ENCODE measurements around the gene VSTM2L. TPM values are rescaled to one million over a fixed set of nuclear protein-coding genes. Genes with fewer than 3 reads are reported as not detected.

VSTM2L gene
- polyA plus RNA-seq, 4 donors = 1.5 to 3.0 (median 2.1) TPM

DNA sequence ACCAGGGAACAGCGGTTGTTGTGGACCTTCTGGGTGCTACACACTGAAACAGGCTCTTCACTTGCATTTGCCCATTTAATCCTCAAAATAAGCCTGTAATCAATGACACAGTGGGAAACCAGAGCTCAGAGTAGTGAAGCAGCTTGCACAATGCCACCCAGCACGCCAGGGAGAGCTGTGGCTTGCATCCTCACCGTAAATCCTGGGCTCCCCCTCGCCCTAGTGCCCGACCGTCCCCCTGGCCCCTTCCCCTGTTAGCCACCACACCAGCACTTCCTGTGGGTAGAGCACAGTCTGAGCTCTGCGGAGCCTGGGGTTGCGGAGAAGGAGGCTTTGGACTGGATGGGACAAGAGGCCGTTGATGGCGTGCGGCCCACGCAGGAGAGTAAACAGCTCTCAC, 14.5 kb downstream of the VSTM2L start:
- DNase-seq (ENCODE audit: low read depth in 4 of 4, low spot score in 3 of 4) = no peak

- no peak for DNase-seq (ENCODE audit: low read depth in 4 of 4, low spot score in 3 of 4)
Measured at GRCh38 chr20:37918035-37918434, 15.1 kb downstream of the VSTM2L start.

DNA sequence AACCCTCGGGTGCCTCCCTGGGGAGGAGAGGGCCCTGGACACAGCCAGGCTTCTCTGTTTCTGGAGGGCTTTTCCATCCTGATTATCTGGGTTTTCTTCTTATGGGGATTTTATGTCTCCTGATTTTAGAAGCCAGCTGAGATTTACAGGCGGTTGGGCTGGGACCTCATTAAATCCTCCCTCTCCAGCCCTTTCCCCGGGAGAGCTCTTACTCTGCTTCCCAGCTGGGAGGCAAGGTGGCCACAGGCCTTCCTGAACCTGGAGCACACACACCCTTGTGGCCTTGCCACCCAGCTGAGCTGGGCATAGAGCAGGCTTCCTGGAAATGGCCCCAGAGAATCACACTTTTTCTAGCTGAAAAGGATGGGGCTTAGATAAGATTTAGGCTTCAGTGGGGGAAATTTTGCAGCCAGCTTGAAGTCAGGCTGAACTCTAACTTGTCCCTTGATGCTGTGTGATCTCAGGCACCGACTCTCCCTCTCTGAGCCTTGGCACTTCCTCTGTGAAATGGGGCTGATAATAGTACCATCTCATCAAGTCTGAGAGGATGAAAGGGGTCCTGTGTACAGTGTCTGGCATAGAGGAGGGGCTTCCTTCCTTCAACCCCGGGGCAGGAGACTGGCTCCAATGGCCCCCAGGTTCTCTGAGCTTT, 16.6 kb downstream of the VSTM2L start:
- no peak for DNase-seq (ENCODE audit: low read depth in 4 of 4, low spot score in 3 of 4)

GRCh38 chr20:37920270-37920669, 17.3 kb downstream of the VSTM2L start:
- no peak for DNase-seq (ENCODE audit: low read depth in 4 of 4, low spot score in 3 of 4)

- DNase-seq (ENCODE audit: low read depth in 4 of 4, low spot score in 3 of 4) = no peak
Measured at GRCh38 chr20:37920679-37921322, 17.9 kb downstream of the VSTM2L start.

DNA sequence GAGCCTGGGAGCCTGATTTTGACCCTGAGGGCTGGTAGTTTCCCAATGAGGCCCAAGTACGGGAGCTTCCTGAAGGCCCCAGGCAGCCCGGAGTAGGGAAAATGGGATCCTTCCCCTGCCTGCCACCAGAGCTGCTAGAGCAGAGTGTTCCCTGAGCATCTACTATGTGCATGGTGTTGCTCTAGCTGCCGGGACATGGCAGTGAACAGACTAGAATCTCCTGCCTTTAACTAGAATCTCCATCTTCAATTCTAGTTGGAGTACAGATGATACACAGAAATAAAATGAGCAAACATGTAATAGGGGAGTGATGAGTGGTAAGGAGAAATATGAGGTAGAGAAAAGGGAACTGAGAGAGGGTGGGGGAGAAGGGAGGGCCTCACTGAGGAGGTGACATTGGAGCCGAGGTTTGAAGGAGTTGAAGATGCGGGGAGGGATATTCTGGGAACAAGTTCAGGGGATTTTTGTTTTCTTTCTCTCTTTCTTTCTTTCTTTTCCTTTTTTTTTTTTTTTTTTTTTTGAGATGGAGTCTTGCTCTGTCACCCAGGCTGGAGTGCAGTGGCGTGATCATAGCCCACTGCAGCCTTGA, 18.5 kb downstream of the VSTM2L start:
- DNase-seq (ENCODE audit: low read depth in 4 of 4, low spot score in 3 of 4) = no peak

GRCh38 chr20:37922016-37922415, 19.1 kb downstream of the VSTM2L start:
- DNase-seq (ENCODE audit: low read depth in 4 of 4, low spot score in 3 of 4) = no peak

- no peak for DNase-seq (ENCODE audit: low read depth in 4 of 4, low spot score in 3 of 4)
Measured at GRCh38 chr20:37925265-37926165, 22.6 kb downstream of the VSTM2L start.

DNA sequence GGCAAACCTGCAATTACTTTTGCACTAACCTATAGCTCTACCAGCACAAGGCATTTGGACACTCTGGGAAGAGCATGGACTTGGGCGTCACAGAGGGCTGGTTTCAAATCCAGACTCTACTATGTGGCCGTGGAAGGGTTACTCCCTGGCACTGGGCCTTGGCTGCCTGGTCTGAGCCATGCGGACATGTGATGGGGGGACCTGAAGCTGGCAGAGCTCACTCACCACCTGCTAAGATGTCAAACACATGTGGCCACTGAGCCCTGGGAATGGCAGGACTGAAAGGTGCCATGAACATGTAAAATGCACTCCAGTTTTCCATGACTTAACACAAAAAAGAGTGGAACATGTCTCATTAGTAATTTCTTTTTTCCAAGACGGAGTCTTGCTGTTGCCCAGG, 23.7 kb downstream of the VSTM2L start:
- no peak for DNase-seq (ENCODE audit: low read depth in 4 of 4, low spot score in 3 of 4)

- DNase-seq (ENCODE audit: low read depth in 4 of 4, low spot score in 3 of 4) = no peak
Measured at GRCh38 chr20:37927410-37928095, 24.6 kb downstream of the VSTM2L start.

DNA sequence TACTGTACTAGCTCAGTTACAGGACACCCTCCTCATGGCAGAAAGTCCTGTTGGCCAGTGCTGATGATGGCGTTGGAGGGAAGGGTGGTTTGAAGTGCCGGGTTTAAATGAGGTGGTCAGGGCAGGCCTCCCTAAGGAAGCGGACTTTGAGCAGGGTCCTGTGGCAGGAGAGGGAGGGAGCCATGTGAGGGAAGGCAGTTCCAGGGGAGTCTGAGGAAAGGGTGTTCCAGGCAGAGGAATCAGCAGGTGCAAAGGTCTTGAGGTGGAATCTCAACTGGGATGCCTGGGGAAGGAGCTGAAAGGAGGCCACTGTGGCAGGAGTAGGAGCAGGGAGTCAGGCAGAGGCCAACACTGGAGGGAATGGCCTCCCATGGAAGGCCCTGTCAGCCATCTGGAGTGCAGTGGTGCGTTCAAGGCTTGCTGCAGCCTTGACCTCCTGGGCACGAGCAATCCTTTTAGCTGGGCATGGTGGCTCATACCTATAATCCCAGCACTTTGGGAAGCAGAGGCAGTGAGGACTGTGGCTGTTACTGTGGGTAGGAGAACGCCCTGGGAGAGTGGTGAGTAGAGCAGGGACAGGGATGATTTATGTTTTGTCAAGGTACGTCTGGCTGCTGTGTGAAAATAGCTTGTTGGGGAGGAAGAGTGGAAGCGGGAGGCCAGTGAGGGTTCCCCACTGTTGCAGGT, 26.2 kb downstream of the VSTM2L start:
- no peak for DNase-seq (ENCODE audit: low read depth in 4 of 4, low spot score in 3 of 4)

DNA sequence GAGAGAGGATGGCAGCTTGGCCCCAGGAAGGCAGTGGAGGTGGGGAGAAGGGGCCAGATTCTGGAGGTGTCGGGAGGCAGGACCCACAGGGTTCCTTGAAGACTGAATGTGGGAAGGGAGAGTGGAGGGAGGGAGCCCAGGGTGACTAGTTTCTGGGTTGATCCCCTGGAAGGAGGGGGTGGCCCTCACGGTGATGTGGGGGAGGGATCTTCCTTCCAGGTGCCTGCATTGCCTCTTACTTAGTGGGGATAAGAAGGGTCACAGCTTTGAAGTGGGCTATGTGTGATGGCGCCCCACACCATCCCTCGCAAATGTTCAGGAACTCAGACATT, 26.7 kb downstream of the VSTM2L start:
- DNase-seq (ENCODE audit: low read depth in 4 of 4, low spot score in 3 of 4) = no peak

- no peak for DNase-seq (ENCODE audit: low read depth in 4 of 4, low spot score in 3 of 4)
Measured at GRCh38 chr20:37931153-37931922, 28.4 kb downstream of the VSTM2L start.

- no peak for DNase-seq (ENCODE audit: low read depth in 4 of 4, low spot score in 3 of 4)
Measured at GRCh38 chr20:37932074-37932473, 29.1 kb downstream of the VSTM2L start.

GRCh38 chr20:37932919-37933318, 30.0 kb downstream of the VSTM2L start:
- no peak for DNase-seq (ENCODE audit: low read depth in 4 of 4, low spot score in 3 of 4)

- no peak for DNase-seq (ENCODE audit: low read depth in 4 of 4, low spot score in 3 of 4)
Measured at GRCh38 chr20:37933786-37934633, 31.1 kb downstream of the VSTM2L start.

DNA sequence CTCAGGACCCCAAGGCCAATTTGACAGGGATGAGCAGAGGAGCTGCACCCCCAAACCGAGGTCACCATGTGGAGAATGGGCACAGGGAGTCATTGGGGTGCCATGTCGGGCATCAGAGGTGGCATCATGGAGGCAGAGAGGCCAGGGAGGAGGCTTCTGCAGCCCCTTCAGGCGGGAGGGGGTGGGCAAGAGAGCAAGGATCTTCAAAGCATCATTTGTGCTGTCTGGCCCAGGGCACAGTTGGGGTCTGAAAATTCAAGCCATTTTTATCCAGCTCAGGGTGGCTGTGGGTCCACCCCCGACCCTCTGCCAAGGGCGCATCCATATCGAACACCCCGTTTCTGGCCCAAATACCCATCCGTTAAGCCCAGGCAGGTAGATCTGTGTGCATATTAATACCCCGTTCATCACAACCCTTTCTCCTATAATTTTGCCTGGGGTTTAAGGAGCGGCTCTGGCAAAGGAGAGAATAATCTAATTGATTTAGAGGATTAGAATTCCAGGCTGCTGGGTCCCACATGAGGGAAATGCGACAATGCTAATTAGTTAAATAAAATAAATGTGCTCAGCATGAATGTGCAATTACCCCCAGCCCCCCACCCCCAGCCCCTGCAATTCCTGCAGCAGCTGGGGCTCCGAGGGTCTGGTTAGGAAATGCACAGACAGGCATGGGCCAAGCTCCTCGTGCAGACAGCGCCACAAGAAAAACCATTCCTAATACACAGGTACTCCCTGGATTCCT, 31.9 kb downstream of the VSTM2L start:
- no peak for DNase-seq (ENCODE audit: low read depth in 4 of 4, low spot score in 3 of 4)

DNA sequence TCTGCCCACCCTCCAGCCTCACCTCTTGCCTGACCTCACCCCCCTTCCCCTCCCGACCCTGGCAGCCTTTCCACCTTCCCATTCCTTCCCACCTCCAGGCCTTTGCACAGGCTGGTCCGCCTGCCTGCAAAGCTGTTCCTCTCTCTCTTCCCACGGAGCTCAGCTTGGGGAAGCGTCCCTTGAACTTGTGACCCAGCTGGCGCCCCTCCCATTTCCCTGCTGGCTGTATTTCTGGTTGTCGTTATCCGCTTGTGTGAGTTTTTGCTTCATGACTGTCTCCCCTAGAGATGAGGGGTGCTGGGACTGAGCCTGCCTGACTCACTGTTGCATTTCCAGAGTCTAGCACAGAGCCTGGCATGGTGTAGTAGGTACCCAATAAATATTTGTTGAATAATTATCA, 32.5 kb downstream of the VSTM2L start:
- no peak for DNase-seq (ENCODE audit: low read depth in 4 of 4, low spot score in 3 of 4)

Data from right renal pelvis (tissue), 4 donors.